B cell (primary cell): ENCODE measurements around the gene TBCD. TPM values are rescaled to one million over a fixed set of nuclear protein-coding genes. Genes with fewer than 3 reads are reported as not detected.

Experiments used
- ATAC-seq: fragments of 200-7000 bp; cut with Tn5 transposase; one replicate; pipeline ENCODE4 v1.10.0; 2021; ENCODE audit warnings: low read depth, mild to moderate bottlenecking, moderate number of reproducible peaks, moderate library complexity
- CTCF ChIA-PET: fragments of 350-600 bp; sonication (Branson Sonifier 250); formaldehyde crosslinking; loops from one replicate; lab custom pipeline; 2021; ENCODE audit warnings: antibody characterized with exemption, inconsistent platforms; lab: Charles Lee
- POLR2A ChIA-PET: fragments of 350-600 bp; sonication (Branson Sonifier 250); formaldehyde crosslinking; loops from one replicate; lab custom pipeline; 2021; ENCODE audit warnings: antibody characterized with exemption; lab: Charles Lee
- DNase-seq: peaks from one replicate; pipeline ENCODE4 v3.0.0; 2013
- H2AFZ ChIP-seq: 2 replicates; pipeline ENCODE4 v1.6.1; 2012; ENCODE audit warnings: mild to moderate bottlenecking, low read depth, low read length; ENCODE audit not compliant: insufficient read depth, poor library complexity, severe bottlenecking
- H3K27ac ChIP-seq, 2 donors: 1 replicate in 1 of 2; 2 replicates in 1 of 2; pipeline ENCODE4 v1.5.1; 2012 to 2013; ENCODE audit warnings: low read length in 2 of 2, mild to moderate bottlenecking in 2 of 2, moderate library complexity in 1 of 2
- H3K27me3 ChIP-seq, 4 experiments: fragments of 200-600 bp in 1 of 4; sonication (generic) in 1 of 4; replicated peaks in 1 of 4; 1 replicate in 2 of 4; 2 replicates in 2 of 4; pipeline versions ENCODE4 v1.6.1 to v1.7.0; 2013 to 2016; ENCODE audit warnings: low read length in 3 of 4, mild to moderate bottlenecking in 2 of 4, mixed read lengths in 1 of 4, moderate library complexity in 1 of 4; ENCODE audit not compliant: insufficient read depth in 4 of 4, control insufficient read depth in 3 of 4; ENCODE audit errors: control extremely low read depth in 1 of 4
- H3K36me3 ChIP-seq, 2 experiments: replicated peaks in 1 of 2; 1 replicate in 1 of 2; 2 replicates in 1 of 2; pipeline versions ENCODE4 v1.6.1 to v1.7.1; 2013; ENCODE audit warnings: low read length in 1 of 2; ENCODE audit not compliant: insufficient read depth in 2 of 2, control insufficient read depth in 1 of 2; ENCODE audit errors: control extremely low read depth in 1 of 2, extremely low read depth in 1 of 2
- H3K4me1 ChIP-seq, 2 donors: fragments of 200-600 bp in 1 of 2; sonication (generic) in 1 of 2; 1 replicate in 1 of 2; 2 replicates in 1 of 2; pipeline versions ENCODE4 v1.5.1 to v1.6.1; 2013 to 2017; ENCODE audit warnings: low read length in 2 of 2; ENCODE audit not compliant: control insufficient read depth in 2 of 2, insufficient read depth in 2 of 2
- H3K4me2 ChIP-seq: replicated peaks from 2 replicates; pipeline ENCODE3; 2012; ENCODE audit warnings: mild to moderate bottlenecking, low read depth, low read length; ENCODE audit not compliant: poor library complexity, severe bottlenecking
- H3K4me3 ChIP-seq, 5 experiments: fragments of 200-600 bp in 1 of 5; sonication (generic) in 1 of 5; 1 replicate in 3 of 5; 2 replicates in 2 of 5; pipeline versions ENCODE4 v1.5.1 to v1.7.0; 2011 to 2016; ENCODE audit warnings: low read length in 4 of 5, mild to moderate bottlenecking in 4 of 5, low read depth in 2 of 5, control low read depth in 1 of 5, moderate library complexity in 1 of 5; ENCODE audit not compliant: insufficient read depth in 1 of 5; ENCODE audit errors: control extremely low read depth in 1 of 5, extremely low read depth in 1 of 5
- H3K79me2 ChIP-seq: fragments of 200-600 bp; sonication (generic); one replicate; pipeline ENCODE4 v1.6.0; 2016; ENCODE audit warnings: low read length; ENCODE audit not compliant: control insufficient read depth, insufficient read depth
- H3K9ac ChIP-seq: fragments of 200-600 bp; sonication (generic); 2 replicates; pipeline ENCODE4 v1.6.1; 2017; ENCODE audit warnings: mild to moderate bottlenecking, low read length, moderate library complexity
- H3K9me3 ChIP-seq, 3 donors: one replicate each; pipeline versions ENCODE4 v1.6.1 to v1.7.1; 2013; ENCODE audit warnings: low read length in 2 of 3; ENCODE audit not compliant: control insufficient read depth in 2 of 3, insufficient read depth in 1 of 3; ENCODE audit errors: control extremely low read depth in 1 of 3
- H4K20me1 ChIP-seq: 2 replicates; pipeline ENCODE4 v1.6.0; 2012; ENCODE audit warnings: mild to moderate bottlenecking, low read length; ENCODE audit not compliant: insufficient read depth, control insufficient read depth, poor library complexity, severe bottlenecking
- H3K27ac Mint-ChIP-seq: one replicate; pipeline ENCODE4 v1.8.0; 2021; ENCODE audit warnings: mixed read lengths
- H3K27me3 Mint-ChIP-seq: one replicate; pipeline ENCODE4 v1.8.0; 2021; ENCODE audit warnings: mixed read lengths
- H3K4me1 Mint-ChIP-seq: one replicate; pipeline ENCODE4 v1.8.0; 2021; ENCODE audit warnings: mixed read lengths
- H3K4me3 Mint-ChIP-seq: one replicate; pipeline ENCODE4 v1.8.0; 2021; ENCODE audit warnings: mixed read lengths
- H3K9me3 Mint-ChIP-seq: one replicate; pipeline ENCODE4 v1.8.0; 2022; ENCODE audit warnings: mixed read lengths; ENCODE audit not compliant: insufficient read depth
- CTCF ChIP-seq: fragments of 200-600 bp; IDR thresholded peaks from one replicate; pipeline ENCODE4 v1.8.0; 2022; ENCODE audit warnings: antibody characterized with exemption, mild to moderate bottlenecking
- EZH2 ChIP-seq: IDR thresholded peaks from 2 replicates; pipeline ENCODE4 v1.6.1; 2012; ENCODE audit warnings: borderline replicate concordance, low read depth, mild to moderate bottlenecking, moderate library complexity, low read length; ENCODE audit not compliant: insufficient read depth, poor library complexity, severe bottlenecking
- WGBS: methylation state at CpG from one replicate; pipeline ENCODE4 v1.1.5; 2013; ENCODE audit warnings: missing lambda C conversion rate; ENCODE audit not compliant: insufficient coverage; 5-methylcytosine and 5-hydroxymethylcytosine counted together
- intact Hi-C: fragments of 100-400 bp; cut with micrococcal nuclease; formaldehyde crosslinking; loops from one replicate; pipeline ENCODE4 v1.10.0; 2022
- polyA plus RNA-seq: library from polyadenylated mRNA; depleted of rRNA; stranded (reverse); fragments of >200 nt; gene quantifications from 2 replicates; pipeline ENCODE4 v1.2.3, GENCODE V29; 2012
- total RNA-seq, 2 donors: library from RNA; stranded (reverse); fragments of 120-200 nt in 1 of 2; gene quantifications; 1 replicate in 1 of 2; 2 replicates in 1 of 2; pipeline versions ENCODE4 v1.2.3 to v1.2.4, GENCODE V29; 2013 to 2022

The TBCD gene
- total and polyA plus RNA-seq, 2 donors (not counting 1 experiment from before 2014, with no cell fraction given) = 60.8 to 101 TPM

- H3K4me3 Mint-ChIP-seq = no peak overlapping the region
- CTCF ChIA-PET = no interaction called here
- Histone ChIP-seq H3K9ac (no peak overlapping the region), H3K4me3 (no peak overlapping the region), H3K27ac (no peak overlapping the region), H4K20me1 (peaks cover 23% of the 10 kb centered on the region), H3K4me2 (no peak overlapping the region), H2AFZ (no peak overlapping the region), H3K36me3 (peaks cover 0 to 17% of the 10 kb centered on the region in 2 experiments), H3K9me3 (no peaks in the 10 kb centered on the region), H3K79me2 (peaks cover 24% of the 10 kb centered on the region), H3K4me1 (no peaks in the 10 kb centered on the region), H3K27me3 (no peaks in the 10 kb centered on the region)
- H3K27ac Mint-ChIP-seq = no peak overlapping the region
- no peaks in the 10 kb centered on the region for H3K4me1 Mint-ChIP-seq
- no peaks in the 10 kb centered on the region for H3K27me3 Mint-ChIP-seq
- H3K9me3 Mint-ChIP-seq = no peaks in the 10 kb centered on the region
- DNase-seq (no peak), ATAC-seq (no peak)
- TF ChIP-seq EZH2 = no peak
- no peak for TF ChIP-seq CTCF
- POLR2A ChIA-PET = no interaction called here
- intact Hi-C loops = no loop called here
- 97% methylated on average over 27 of the region's 27 CpGs for whole genome bisulfite sequencing
Observed at GRCh38 chr17:82804442-82805191, 52.8 kb downstream of the TBCD start.

GRCh38 chr17:82805254-82805653, 53.4 kb downstream of the TBCD start:
- no peak overlapping the region for H3K4me2 ChIP-seq
- peaks cover 24% of the 10 kb centered on the region for H3K79me2 ChIP-seq
- ChIA-PET POLR2A (no interaction called here), CTCF (no interaction called here)
- no peak overlapping the region for H3K4me3 ChIP-seq
- no peak overlapping the region for H3K27ac ChIP-seq
- no peaks in the 10 kb centered on the region for H3K9me3 Mint-ChIP-seq
- no peak overlapping the region for H3K27ac Mint-ChIP-seq
- no peaks in the 10 kb centered on the region for H3K9me3 ChIP-seq
- 98% methylated on average over 13 of the region's 13 CpGs for WGBS
- H3K4me1 Mint-ChIP-seq = no peaks in the 10 kb centered on the region
- ATAC-seq (no peak), DNase-seq (no peak)
- no peaks in the 10 kb centered on the region for H3K27me3 Mint-ChIP-seq
- no peak overlapping the region for H2AFZ ChIP-seq
- no peaks in the 10 kb centered on the region for H3K4me1 ChIP-seq
- intact Hi-C loops = no loop called here
- no peak overlapping the region for H3K9ac ChIP-seq
- no peak overlapping the region for H3K4me3 Mint-ChIP-seq
- H4K20me1 ChIP-seq = peaks cover 23% of the 10 kb centered on the region
- H3K36me3 ChIP-seq = peaks cover 0 to 13% of the 10 kb centered on the region in 2 experiments
- no peaks in the 10 kb centered on the region for H3K27me3 ChIP-seq
- TF ChIP-seq EZH2 (no peak), CTCF (no peak)
